Left lung (tissue), 10 donors: ENCODE measurements around the gene MYO15A. TPM values are rescaled to one million over a fixed set of nuclear protein-coding genes. Genes with fewer than 3 reads are reported as not detected.

Experiments used
- ATAC-seq: fragments of 200-7000 bp; cut with Tn5 transposase; one replicate; pipeline ENCODE4 v1.9.1; 2020; ENCODE audit warnings: moderate library complexity
- DNase-seq, 4 donors: peaks; one replicate each; pipeline ENCODE4 v3.0.0-alpha.2; 2013 to 2020
- H3K27ac ChIP-seq, 2 donors: fragments of 200-600 bp; sonication (generic) in 1 of 2; one replicate each; pipeline versions ENCODE4 v1.5.0 to v1.8.0; 2020 to 2021
- H3K27me3 ChIP-seq, 2 donors: fragments of 200-600 bp; sonication (generic) in 1 of 2; one replicate each; pipeline versions ENCODE4 v1.5.0 to v1.8.0; 2020 to 2021
- H3K36me3 ChIP-seq, 2 donors: fragments of 200-600 bp; sonication (generic) in 1 of 2; one replicate each; pipeline versions ENCODE4 v1.5.0 to v1.8.0; 2020 to 2021
- H3K4me1 ChIP-seq, 2 donors: fragments of 200-600 bp; one replicate each; pipeline ENCODE4 v1.8.0; 2021
- H3K4me3 ChIP-seq, 2 donors: fragments of 200-600 bp; sonication (generic) in 1 of 2; one replicate each; pipeline versions ENCODE4 v1.5.0 to v1.8.0; 2020 to 2021; ENCODE audit warnings: mild to moderate bottlenecking in 1 of 2
- H3K9me3 ChIP-seq, 2 donors: fragments of 200-600 bp; sonication (generic) in 1 of 2; one replicate each; pipeline versions ENCODE4 v1.5.0 to v1.8.0; 2020 to 2021
- intact Hi-C, 2 donors: fragments of 100-400 bp; cut with DNase I; formaldehyde crosslinking; loops; one replicate each; pipeline versions ENCODE4 v1.11.2 to v1.14.2; 2022
- polyA plus RNA-seq, 6 donors: library from polyadenylated mRNA; unstranded; fragments of 120-200 nt; gene quantifications; one replicate each; pipeline ENCODE4 v1.2.1, GENCODE V29; 2013; ENCODE audit not compliant: insufficient read length in 6 of 6
- total RNA-seq, 2 donors: library from RNA; stranded (reverse); fragmentation: NEBNext Ultra II Directional; extraction: Animal tissue kit (Norgen Biotek cat#: 25700); gene quantifications; one replicate each; pipeline ENCODE4 v1.2.1, GENCODE V29; 2021
- TF ChIP-seq, protein P1 (sequence below), 2 donors: fragments of 200-600 bp; sonication (generic) in 1 of 2; IDR thresholded peaks; one replicate each; pipeline versions ENCODE4 v1.5.0 to v1.8.0; 2021; ENCODE audit warnings: antibody characterized with exemption in 2 of 2
- donor health status: DM: no; HTN: yes; CAD: no.
- donor health status: DM: no; HTN: no; CAD: no.

Gene MYO15A
- total and polyA plus RNA-seq, 8 donors = 1.3 to 3.2 (median 2.6) TPM

DNA sequence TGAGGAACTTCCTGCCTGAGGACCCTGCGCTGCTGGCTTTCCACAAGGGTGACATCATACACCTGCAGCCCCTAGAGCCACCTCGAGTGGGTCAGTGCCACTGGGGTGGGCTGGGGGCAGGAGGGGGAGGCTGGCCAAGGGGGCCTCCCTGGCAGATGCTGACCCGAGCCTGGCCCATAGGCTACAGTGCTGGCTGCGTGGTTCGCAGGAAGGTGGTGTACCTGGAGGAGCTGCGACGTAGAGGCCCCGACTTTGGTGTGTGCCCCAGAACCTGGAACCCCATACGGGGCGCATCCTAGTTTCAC lies 48.4 kb downstream of the MYO15A start:
- DNase-seq (no peak), ATAC-seq (no peak)
- Histone ChIP-seq H3K9me3 (no peaks in the 10 kb centered on the region), H3K27ac (no peak overlapping the region), H3K36me3 (no peaks in the 10 kb centered on the region), H3K4me1 (peaks cover 7 to 36% of the 10 kb centered on the region in 2 donors), H3K4me3 (no peak overlapping the region), H3K27me3 (no peaks in the 10 kb centered on the region)
- intact Hi-C loops = no loop called here
- TF ChIP-seq, protein P1, sequence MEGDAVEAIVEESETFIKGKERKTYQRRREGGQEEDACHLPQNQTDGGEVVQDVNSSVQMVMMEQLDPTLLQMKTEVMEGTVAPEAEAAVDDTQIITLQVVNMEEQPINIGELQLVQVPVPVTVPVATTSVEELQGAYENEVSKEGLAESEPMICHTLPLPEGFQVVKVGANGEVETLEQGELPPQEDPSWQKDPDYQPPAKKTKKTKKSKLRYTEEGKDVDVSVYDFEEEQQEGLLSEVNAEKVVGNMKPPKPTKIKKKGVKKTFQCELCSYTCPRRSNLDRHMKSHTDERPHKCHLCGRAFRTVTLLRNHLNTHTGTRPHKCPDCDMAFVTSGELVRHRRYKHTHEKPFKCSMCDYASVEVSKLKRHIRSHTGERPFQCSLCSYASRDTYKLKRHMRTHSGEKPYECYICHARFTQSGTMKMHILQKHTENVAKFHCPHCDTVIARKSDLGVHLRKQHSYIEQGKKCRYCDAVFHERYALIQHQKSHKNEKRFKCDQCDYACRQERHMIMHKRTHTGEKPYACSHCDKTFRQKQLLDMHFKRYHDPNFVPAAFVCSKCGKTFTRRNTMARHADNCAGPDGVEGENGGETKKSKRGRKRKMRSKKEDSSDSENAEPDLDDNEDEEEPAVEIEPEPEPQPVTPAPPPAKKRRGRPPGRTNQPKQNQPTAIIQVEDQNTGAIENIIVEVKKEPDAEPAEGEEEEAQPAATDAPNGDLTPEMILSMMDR (IDR thresholded peaks at IDR 0.05) = no peak

DNA sequence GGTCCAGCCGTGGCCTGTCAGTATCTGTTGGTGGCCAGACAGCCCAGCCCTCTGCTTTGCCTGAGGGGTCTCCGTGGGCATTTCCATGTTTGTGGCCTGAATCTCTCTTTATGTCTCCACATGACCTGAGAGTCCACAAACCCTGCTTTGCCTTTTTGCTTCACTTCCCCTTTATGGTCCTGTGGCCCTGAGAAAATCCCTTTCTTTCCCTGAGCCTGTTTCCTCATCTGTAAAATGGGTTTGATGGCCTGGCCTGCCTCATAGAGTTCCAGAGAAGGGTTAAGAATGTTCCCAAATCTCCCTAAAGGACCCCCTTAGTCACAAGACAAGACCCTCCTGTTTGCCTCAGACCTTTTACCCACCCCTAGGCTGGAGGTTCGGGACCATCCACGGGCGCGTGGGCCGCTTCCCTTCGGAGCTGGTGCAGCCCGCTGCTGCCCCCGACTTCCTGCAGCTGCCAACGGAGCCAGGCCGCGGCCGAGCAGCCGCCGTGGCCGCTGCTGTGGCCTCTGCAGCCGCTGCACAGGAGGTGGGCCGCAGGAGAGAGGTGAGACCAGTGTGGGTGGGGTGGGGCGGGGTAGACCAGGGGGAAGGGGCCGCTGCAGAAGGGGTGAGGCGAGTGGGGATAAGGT lies 48.9 kb downstream of the MYO15A start:
- H3K4me3 ChIP-seq = no peak overlapping the region
- intact Hi-C loops = no loop called here
- H3K27me3 ChIP-seq = no peaks in the 10 kb centered on the region
- H3K9me3 ChIP-seq = no peaks in the 10 kb centered on the region
- H3K27ac ChIP-seq = peak overlapping the region in 1 of 2 donors; percentile 64
- H3K4me1 ChIP-seq = peaks cover 7 to 36% of the 10 kb centered on the region in 2 donors
- TF ChIP-seq, protein P1 (IDR thresholded peaks at IDR 0.05) = no peak
- H3K36me3 ChIP-seq = no peaks in the 10 kb centered on the region
- no peak for ATAC-seq
- no peak for DNase-seq

DNA sequence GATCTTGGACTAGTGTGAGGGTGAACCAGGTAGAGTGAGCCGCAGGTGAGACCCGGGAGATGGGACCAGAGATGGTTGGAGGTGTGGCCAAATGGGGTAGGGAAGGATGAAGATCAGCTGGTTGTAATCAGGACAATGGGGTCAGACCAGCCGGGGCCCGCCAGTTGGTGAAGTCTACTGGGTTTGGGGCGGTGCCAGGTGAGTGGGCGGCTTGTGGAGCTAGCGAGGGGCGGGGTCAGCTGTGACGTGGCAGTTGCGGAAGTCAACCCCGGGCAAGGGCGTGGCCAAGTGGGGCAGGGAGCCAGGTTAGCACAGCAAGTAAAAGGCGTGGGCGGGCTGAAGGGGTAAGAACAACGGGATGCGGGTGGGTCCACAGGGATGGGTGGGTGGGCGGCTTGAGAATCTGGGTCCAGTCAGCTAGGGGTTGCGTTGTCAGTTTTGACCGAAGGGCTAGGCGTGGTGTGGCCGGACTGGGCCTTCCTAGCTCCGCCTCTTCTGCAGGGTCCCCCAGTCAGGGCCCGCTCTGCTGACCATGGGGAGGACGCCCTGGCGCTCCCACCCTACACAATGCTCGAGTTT lies 49.6 kb downstream of the MYO15A start:
- DNase-seq = peak; percentile 77 to 99 (median 94)

DNA sequence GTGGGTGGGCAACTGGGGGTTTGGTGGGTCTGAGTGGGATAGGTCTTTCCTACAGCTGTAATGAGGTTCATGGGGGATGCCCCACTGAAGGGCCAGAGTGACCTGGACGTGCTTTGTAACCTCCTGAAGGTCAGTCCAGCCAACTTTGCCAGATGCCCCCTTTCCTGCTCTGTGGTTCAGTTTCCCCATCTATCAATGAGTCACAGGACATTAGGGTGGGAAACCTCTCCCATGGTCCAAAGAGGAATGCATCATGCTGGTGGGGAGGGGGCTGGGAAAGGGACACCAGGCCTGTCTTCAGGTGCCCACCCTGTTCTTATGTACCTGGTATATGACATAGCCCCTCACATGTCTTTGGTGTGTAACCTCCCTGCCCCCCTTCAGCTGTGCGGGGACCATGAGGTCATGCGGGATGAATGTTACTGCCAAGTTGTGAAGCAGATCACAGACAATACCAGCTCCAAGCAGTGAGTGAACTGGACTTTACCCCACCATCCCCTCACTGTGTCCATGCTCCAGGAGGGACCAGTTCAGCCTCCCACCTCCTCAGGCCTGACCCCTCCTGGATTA lies 51.1 kb downstream of the MYO15A start:
- H3K4me3 ChIP-seq = no peak overlapping the region
- no peaks in the 10 kb centered on the region for H3K9me3 ChIP-seq
- H3K4me1 ChIP-seq = peaks cover 0 to 20% of the 10 kb centered on the region in 2 donors
- ATAC-seq (no peak), DNase-seq (no peak)
- H3K27me3 ChIP-seq = no peaks in the 10 kb centered on the region
- H3K27ac ChIP-seq = no peak overlapping the region
- TF ChIP-seq, protein P1 (IDR thresholded peaks at IDR 0.05) = no peak
- no peaks in the 10 kb centered on the region for H3K36me3 ChIP-seq
- intact Hi-C loops = no loop called here

More for the DNA sequence above, 49.6 kb downstream of the MYO15A start:
- TF ChIP-seq, protein P1 (IDR thresholded peaks at IDR 0.05) = no peak
- no peaks in the 10 kb centered on the region for H3K9me3 ChIP-seq
- peak overlapping the region; percentile 37 to 58 for H3K4me3 ChIP-seq
- H3K27me3 ChIP-seq = no peaks in the 10 kb centered on the region
- peak overlapping the region; percentile 15 to 64 for H3K27ac ChIP-seq
- intact Hi-C loops = no loop called here
- no peaks in the 10 kb centered on the region for H3K36me3 ChIP-seq
- peak; percentile 80 for ATAC-seq
- peaks cover 1 to 30% of the 10 kb centered on the region in 2 donors for H3K4me1 ChIP-seq

DNA sequence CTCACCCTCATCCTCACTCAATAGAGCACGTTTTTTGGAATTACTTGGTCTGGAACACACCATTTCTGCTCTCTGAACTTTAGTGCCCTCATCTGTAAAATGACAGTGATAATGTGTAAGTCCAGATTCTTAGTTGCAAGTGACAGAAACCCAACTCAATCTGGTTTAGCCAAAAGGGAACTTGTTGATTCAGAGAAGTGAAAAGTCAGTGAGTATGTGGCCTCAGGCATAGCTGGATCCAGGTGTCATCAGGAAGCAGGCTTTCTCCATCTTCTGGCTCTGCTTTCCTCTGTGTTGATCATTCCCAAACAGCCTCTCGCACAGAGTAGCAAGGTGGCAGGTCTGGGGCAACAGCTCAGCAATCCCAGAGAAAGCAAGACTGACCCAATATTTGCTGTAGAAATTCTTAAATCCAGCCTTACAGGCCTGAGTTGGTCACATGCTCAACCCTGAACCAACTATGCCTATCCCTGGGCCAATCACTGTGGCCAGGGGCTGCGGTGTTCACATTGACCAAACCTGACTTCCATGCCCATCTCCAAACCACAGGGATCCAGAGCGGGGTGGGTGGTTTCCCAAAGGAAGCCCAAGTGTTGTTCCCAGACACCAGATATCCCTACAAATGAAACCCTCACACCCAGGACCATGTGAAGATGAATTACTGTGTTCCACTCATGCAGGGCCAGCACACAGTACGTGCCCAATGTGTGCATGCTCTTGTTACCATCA lies 51.7 kb downstream of the MYO15A start:
- TF ChIP-seq, protein P1 (IDR thresholded peaks at IDR 0.05) = no peak
- ATAC-seq (no peak), DNase-seq (no peak)
- intact Hi-C loops = no loop called here
- no peaks in the 10 kb centered on the region for H3K27me3 ChIP-seq
- no peaks in the 10 kb centered on the region for H3K9me3 ChIP-seq
- no peak overlapping the region for H3K4me3 ChIP-seq
- no peak overlapping the region for H3K27ac ChIP-seq
- no peaks in the 10 kb centered on the region for H3K36me3 ChIP-seq
- H3K4me1 ChIP-seq = peaks cover 0 to 20% of the 10 kb centered on the region in 2 donors
